SK-N-SH (cell line): ENCODE results near the gene DHRS7C. TPM values are rescaled to one million over a fixed set of nuclear protein-coding genes. Genes with fewer than 3 reads are reported as not detected.

ENCODE experiments used
- CTCF ChIA-PET: fragments of 300-600, 350-600 bp; formaldehyde crosslinking; extraction: SDS; loops from one replicate; lab custom pipeline; 2021; lab: Yijun Ruan, JAX
- POLR2A ChIA-PET: fragments of 350-600 bp; sonication (Branson Sonifier 250); formaldehyde crosslinking; extraction: SDS; loops from one replicate; lab custom pipeline; 2020; ENCODE audit warnings: antibody characterized with exemption, inconsistent platforms; lab: Yijun Ruan, JAX
- DNase-seq: peaks from one replicate; pipeline ENCODE4 v3.0.0; 2012
- H2AFZ ChIP-seq: fragments of 200-600 bp; sonication (generic); 2 replicates; pipeline ENCODE4 v1.8.1; 2016; ENCODE audit warnings: antibody characterized with exemption, mild to moderate bottlenecking, low read depth
- H3F3A ChIP-seq: fragments of 200-600 bp; sonication (generic); replicated peaks from 2 replicates; pipeline ENCODE3; 2016; ENCODE audit warnings: antibody characterized with exemption, mild to moderate bottlenecking; ENCODE audit not compliant: insufficient read depth
- H3K27ac ChIP-seq, 2 experiments: fragments of 200-500 bp in 1 of 2; fragments of 200-600 bp in 1 of 2; sonication (Bioruptor generic) in 1 of 2; sonication (generic), shearing (Covaris generic) in 1 of 2; 2 replicates each; pipeline versions ENCODE4 v1.5.1 to v1.6.1; 2014 to 2016; ENCODE audit warnings: low read depth in 2 of 2, inconsistent platforms in 1 of 2, low read length in 1 of 2, mild to moderate bottlenecking in 1 of 2, mixed read lengths in 1 of 2
- H3K27me3 ChIP-seq: fragments of 200-600 bp; sonication (generic), shearing (Covaris generic); 2 replicates; pipeline ENCODE4 v1.6.1; 2016; ENCODE audit warnings: mixed run types; ENCODE audit not compliant: insufficient read depth
- H3K36me3 ChIP-seq, 2 experiments: fragments of 200-500 bp in 1 of 2; fragments of 200-600 bp in 1 of 2; sonication (Bioruptor generic) in 1 of 2; sonication (generic) in 1 of 2; replicated peaks in 1 of 2; 2 replicates each; pipeline versions ENCODE3 to v1.5.1; 2014 to 2016; ENCODE audit warnings: low read length in 1 of 2, mild to moderate bottlenecking in 1 of 2; ENCODE audit not compliant: insufficient read depth in 2 of 2, control insufficient read depth in 1 of 2
- H3K4me1 ChIP-seq, 2 experiments: fragments of 200-500 bp in 1 of 2; fragments of 200-600 bp in 1 of 2; sonication (Bioruptor generic) in 1 of 2; sonication (generic), shearing (Covaris generic) in 1 of 2; 2 replicates each; pipeline versions ENCODE4 v1.5.1 to v1.6.1; 2014 to 2016; ENCODE audit warnings: low read depth in 1 of 2, low read length in 1 of 2, mixed run types in 1 of 2; ENCODE audit not compliant: insufficient read depth in 2 of 2, control insufficient read depth in 1 of 2
- H3K4me2 ChIP-seq: fragments of 200-600 bp; sonication (generic), shearing (Covaris generic); 2 replicates; pipeline ENCODE4 v1.6.1; 2017; ENCODE audit warnings: mixed run types
- H3K4me3 ChIP-seq, 2 experiments: fragments of 200-500 bp in 1 of 2; fragments of 200-600 bp in 1 of 2; sonication (Bioruptor generic) in 1 of 2; sonication (generic), shearing (Covaris generic) in 1 of 2; 2 replicates each; pipeline versions ENCODE4 v1.5.1 to v1.8.1; 2014 to 2016; ENCODE audit warnings: low read depth in 2 of 2, inconsistent platforms in 1 of 2, low read length in 1 of 2, mild to moderate bottlenecking in 1 of 2, mixed read lengths in 1 of 2, moderate library complexity in 1 of 2
- H3K79me2 ChIP-seq: fragments of 200-600 bp; sonication (generic); 2 replicates; pipeline ENCODE4 v1.8.1; 2017; ENCODE audit warnings: mild to moderate bottlenecking; ENCODE audit not compliant: insufficient read depth
- H3K9ac ChIP-seq: fragments of 200-600 bp; sonication (generic); 2 replicates; pipeline ENCODE4 v1.6.1; 2017; ENCODE audit warnings: mixed run types
- H3K9me2 ChIP-seq: fragments of 200-600 bp; sonication (generic); 2 replicates; pipeline ENCODE4 v1.6.1; 2017; ENCODE audit warnings: mixed run types
- H3K9me3 ChIP-seq: fragments of 200-600 bp; sonication (generic); 2 replicates; pipeline ENCODE4 v1.6.1; 2017; ENCODE audit warnings: mixed run types, mild to moderate bottlenecking, moderate library complexity
- H4K20me1 ChIP-seq: fragments of 200-600 bp; sonication (generic); 2 replicates; pipeline ENCODE4 v1.6.1; 2017; ENCODE audit warnings: mild to moderate bottlenecking, mixed run types; ENCODE audit not compliant: insufficient read depth
- ELF1 ChIP-seq: IDR thresholded peaks from 2 replicates; pipeline ENCODE4 v1.4.0; 2012
- EP300 ChIP-seq, 2 experiments: IDR thresholded peaks; 2 replicates each; pipeline versions ENCODE4 v1.4.0 to v1.6.1; 2012; ENCODE audit warnings: borderline replicate concordance in 1 of 2, low read depth in 1 of 2, low read length in 1 of 2
- FOXJ3 ChIP-seq: sonication (generic); formaldehyde crosslinking; IDR thresholded peaks from 2 replicates; pipeline ENCODE4 v1.5.1; 2020; ENCODE audit warnings: mild to moderate bottlenecking, missing genetic modification reagents
- FOXM1 ChIP-seq: IDR thresholded peaks from 2 replicates; pipeline ENCODE4 v1.4.0; 2012; ENCODE audit warnings: low read depth, mild to moderate bottlenecking
- GATA2 ChIP-seq: sonication (generic); formaldehyde crosslinking; IDR thresholded peaks from 2 replicates; pipeline ENCODE4 v1.5.0; 2020; ENCODE audit warnings: mild to moderate bottlenecking, missing genetic modification reagents
- JUND ChIP-seq: IDR thresholded peaks from 2 replicates; pipeline ENCODE4 v1.4.0; 2012
- MEF2A ChIP-seq: IDR thresholded peaks from 2 replicates; pipeline ENCODE4 v1.4.0; 2012; ENCODE audit warnings: low read depth, borderline replicate concordance
- MXI1 ChIP-seq: IDR thresholded peaks from 2 replicates; pipeline ENCODE4 v1.6.1; 2012; ENCODE audit warnings: mild to moderate bottlenecking, low read depth, low read length, improper control_type of control experiment
- NFIC ChIP-seq: IDR thresholded peaks from 2 replicates; pipeline ENCODE4 v1.4.0; 2012; ENCODE audit warnings: borderline replicate concordance
- RAD21 ChIP-seq: IDR thresholded peaks from 2 replicates; pipeline ENCODE4 v1.6.1; 2012; ENCODE audit warnings: mild to moderate bottlenecking, low read length
- RCOR1 ChIP-seq: fragments of 150-350 bp; IDR thresholded peaks from 2 replicates; pipeline ENCODE4 v1.6.1; 2017; ENCODE audit warnings: antibody characterized with exemption, low read length
- RFX5 ChIP-seq: IDR thresholded peaks from 2 replicates; pipeline ENCODE4 v1.6.1; 2012; ENCODE audit warnings: mild to moderate bottlenecking, improper control_type of control experiment, low read length
- SIN3A ChIP-seq: IDR thresholded peaks from 2 replicates; pipeline ENCODE4 v1.6.1; 2012; ENCODE audit warnings: low read depth, mild to moderate bottlenecking, low read length, moderate library complexity, borderline replicate concordance
- SMC3 ChIP-seq: IDR thresholded peaks from 2 replicates; pipeline ENCODE4 v1.6.1; 2012; ENCODE audit warnings: low read depth, low read length, improper control_type of control experiment
- TEAD4 ChIP-seq: IDR thresholded peaks from 2 replicates; pipeline ENCODE4 v1.4.0; 2012; ENCODE audit warnings: mild to moderate bottlenecking, borderline replicate concordance; ENCODE audit not compliant: insufficient read depth
- WGBS: methylation state at CpG from one replicate; pipeline ENCODE4 v1.1.6; 2017; ENCODE audit warnings: low lambda C conversion rate; 5-methylcytosine and 5-hydroxymethylcytosine counted together
- polyA plus RNA-seq, 3 experiments: library from polyadenylated mRNA; depleted of rRNA; stranded (reverse); fragments of >200 nt; gene quantifications; 2 replicates each; pipeline ENCODE4 v1.2.3, GENCODE V29; 2012
- TF ChIP-seq, protein P1 (sequence below): IDR thresholded peaks from 2 replicates; pipeline ENCODE4; 2012
- TF ChIP-seq, protein P2 (sequence below): fragments of 200-600 bp; sonication (generic); IDR thresholded peaks from 2 replicates; pipeline ENCODE4 v1.6.1; 2017; ENCODE audit warnings: antibody characterized with exemption, mild to moderate bottlenecking, moderate library complexity

Gene DHRS7C
- polyA plus RNA-seq, 1 of the 3 experiments (the other 2 are of a cell fraction), result not detected

DNA sequence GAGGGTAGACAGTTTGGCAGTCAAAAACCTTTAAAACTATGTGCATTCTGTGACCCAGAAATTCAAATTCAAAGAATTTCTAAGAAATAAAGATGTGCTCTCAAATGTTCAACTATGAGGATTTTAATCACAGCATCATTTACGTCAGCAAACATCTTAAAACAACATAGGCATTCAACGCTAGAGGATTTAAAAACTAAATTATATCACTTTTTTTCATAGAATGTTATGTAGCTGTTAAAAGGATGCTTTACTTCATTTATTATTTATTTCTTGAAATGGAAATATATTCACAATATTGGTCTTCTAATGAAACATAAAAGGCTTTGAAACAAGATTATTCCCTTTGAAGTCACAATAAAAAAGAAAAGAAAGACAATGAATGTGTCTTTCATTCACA is 38.0 kb upstream of the DHRS7C start:
- Histone ChIP-seq H2AFZ (no peak overlapping the region), H3K9me3 (no peaks in the 10 kb centered on the region), H3K27me3 (peaks cover 6% of the 10 kb centered on the region; the same call in 1 of the 2 replicates), H3K4me3 (no peak overlapping the region), H3K4me1 (no peaks in the 10 kb centered on the region), H4K20me1 (no peaks in the 10 kb centered on the region), H3K9me2 (no peaks in the 10 kb centered on the region), H3K79me2 (no peaks in the 10 kb centered on the region), H3K27ac (no peak overlapping the region), H3F3A (no peaks in the 10 kb centered on the region), H3K36me3 (no peaks in the 10 kb centered on the region), H3K4me2 (no peak overlapping the region), H3K9ac (no peak overlapping the region)
- TF ChIP-seq FOXJ3, result no peak
- TF ChIP-seq TEAD4, result no peak
- TF ChIP-seq SIN3A, result no peak
- TF ChIP-seq RAD21, result no peak
- TF ChIP-seq SMC3, result no peak
- TF ChIP-seq, protein P1, sequence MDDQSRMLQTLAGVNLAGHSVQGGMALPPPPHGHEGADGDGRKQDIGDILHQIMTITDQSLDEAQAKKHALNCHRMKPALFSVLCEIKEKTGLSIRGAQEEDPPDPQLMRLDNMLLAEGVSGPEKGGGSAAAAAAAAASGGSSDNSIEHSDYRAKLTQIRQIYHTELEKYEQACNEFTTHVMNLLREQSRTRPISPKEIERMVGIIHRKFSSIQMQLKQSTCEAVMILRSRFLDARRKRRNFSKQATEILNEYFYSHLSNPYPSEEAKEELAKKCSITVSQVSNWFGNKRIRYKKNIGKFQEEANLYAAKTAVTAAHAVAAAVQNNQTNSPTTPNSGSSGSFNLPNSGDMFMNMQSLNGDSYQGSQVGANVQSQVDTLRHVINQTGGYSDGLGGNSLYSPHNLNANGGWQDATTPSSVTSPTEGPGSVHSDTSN, result no peak
- no peak for TF ChIP-seq MXI1
- TF ChIP-seq FOXM1, result no peak
- TF ChIP-seq GATA2 (CRISPR knock-in tag), result no peak
- no peak for TF ChIP-seq MEF2A
- TF ChIP-seq, protein P2, sequence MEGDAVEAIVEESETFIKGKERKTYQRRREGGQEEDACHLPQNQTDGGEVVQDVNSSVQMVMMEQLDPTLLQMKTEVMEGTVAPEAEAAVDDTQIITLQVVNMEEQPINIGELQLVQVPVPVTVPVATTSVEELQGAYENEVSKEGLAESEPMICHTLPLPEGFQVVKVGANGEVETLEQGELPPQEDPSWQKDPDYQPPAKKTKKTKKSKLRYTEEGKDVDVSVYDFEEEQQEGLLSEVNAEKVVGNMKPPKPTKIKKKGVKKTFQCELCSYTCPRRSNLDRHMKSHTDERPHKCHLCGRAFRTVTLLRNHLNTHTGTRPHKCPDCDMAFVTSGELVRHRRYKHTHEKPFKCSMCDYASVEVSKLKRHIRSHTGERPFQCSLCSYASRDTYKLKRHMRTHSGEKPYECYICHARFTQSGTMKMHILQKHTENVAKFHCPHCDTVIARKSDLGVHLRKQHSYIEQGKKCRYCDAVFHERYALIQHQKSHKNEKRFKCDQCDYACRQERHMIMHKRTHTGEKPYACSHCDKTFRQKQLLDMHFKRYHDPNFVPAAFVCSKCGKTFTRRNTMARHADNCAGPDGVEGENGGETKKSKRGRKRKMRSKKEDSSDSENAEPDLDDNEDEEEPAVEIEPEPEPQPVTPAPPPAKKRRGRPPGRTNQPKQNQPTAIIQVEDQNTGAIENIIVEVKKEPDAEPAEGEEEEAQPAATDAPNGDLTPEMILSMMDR, result no peak
- ChIA-PET POLR2A (no interaction called here), CTCF (interaction anchor here (0.6 kb wide), 1 partner anchor 1934 kb away, joined by 3 read pairs; no protein-coding TSS in a partner anchor)
- 15% methylated on average over 2 of the region's 2 CpGs for WGBS
- no peak for DNase-seq

DNA sequence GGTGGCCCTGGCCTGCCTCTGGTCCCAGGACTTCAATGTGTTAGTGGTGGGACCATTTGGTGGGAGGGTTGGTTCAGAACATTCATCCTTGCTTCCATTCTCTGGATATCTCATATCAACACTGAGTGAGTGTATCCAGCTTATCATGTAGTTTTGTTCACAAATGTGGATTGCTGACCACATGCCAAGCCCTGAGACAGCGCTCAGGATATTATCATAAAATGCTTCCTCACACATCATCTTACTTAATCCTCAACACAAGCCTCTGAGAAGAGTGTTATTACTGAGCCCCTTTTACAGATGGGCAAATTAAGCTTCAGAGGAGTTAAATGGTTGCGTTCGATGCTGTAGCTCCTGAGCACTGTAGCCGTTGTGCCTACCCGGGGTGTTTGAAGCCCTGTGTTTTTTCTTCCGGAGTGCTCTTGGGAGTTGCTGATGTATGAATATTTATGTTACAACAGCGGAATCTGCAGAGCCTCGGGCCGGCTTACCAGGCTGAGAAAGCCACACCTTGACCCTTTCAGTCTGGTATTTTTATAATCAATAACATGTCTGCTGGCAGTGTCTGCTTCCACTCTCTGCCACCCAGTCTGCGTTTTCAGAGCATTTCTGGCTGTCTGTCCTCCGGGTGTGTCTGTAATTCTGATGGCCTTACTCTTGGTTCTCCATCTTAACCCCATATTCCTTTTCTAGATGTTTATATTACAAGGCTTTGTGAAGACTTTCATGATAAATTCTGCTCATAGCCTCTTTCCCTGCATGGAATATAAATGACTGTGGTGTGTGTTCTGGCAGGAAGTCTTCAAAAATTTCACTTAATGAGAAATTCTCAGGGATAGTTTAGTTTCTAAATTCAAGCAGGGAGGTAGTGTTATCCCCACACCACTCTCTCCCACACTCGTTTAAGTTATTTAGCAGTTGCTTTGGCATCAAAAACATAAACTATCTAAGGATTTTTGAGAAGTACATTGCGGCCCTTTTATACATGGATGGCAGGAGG is 37.2 kb upstream of the DHRS7C start:
- 26% methylated on average over 13 of the region's 13 CpGs for WGBS
- no peaks in the 10 kb centered on the region for H3K36me3 ChIP-seq
- POLR2A ChIA-PET, result no interaction called here

More for the DNA sequence above, 37.2 kb upstream of the DHRS7C start:
- Histone ChIP-seq H3F3A (no peaks in the 10 kb centered on the region), H4K20me1 (no peaks in the 10 kb centered on the region), H3K27me3 (peaks cover 10% of the 10 kb centered on the region; the same call in 1 of the 2 replicates), H3K4me1 (no peaks in the 10 kb centered on the region), H3K27ac (no peak overlapping the region), H3K9me2 (no peaks in the 10 kb centered on the region), H3K79me2 (no peaks in the 10 kb centered on the region), H3K9ac (no peak overlapping the region), H3K4me2 (no peak overlapping the region), H3K9me3 (no peaks in the 10 kb centered on the region), H2AFZ (no peak overlapping the region), H3K4me3 (no peak overlapping the region)
- TF ChIP-seq RCOR1, result no peak
- no peak for TF ChIP-seq GATA2 (CRISPR knock-in tag)
- no peak for TF ChIP-seq JUND
- TF ChIP-seq ELF1, result no peak
- TF ChIP-seq SMC3, result no peak
- no peak for TF ChIP-seq RAD21
- TF ChIP-seq EP300 (IDR thresholded peaks at IDR 0.05; ENCODE audit: borderline replicate concordance in 1 of 2, low read depth in 1 of 2, low read length in 1 of 2), result no peak
- no peak for TF ChIP-seq NFIC
- no peak for TF ChIP-seq RFX5
- DNase-seq, result no peak
- CTCF ChIA-PET, result interaction anchor here (0.6 kb wide), 1 partner anchor 1935 kb away, joined by 3 read pairs; no protein-coding TSS in a partner anchor
